ENCODE measurements around the gene NMNAT1. TPM values are rescaled to one million over a fixed set of nuclear protein-coding genes. Genes with fewer than 3 reads are reported as not detected.
A peak's percentile ranks its signal among the peaks of the same experiment; 100 is the strongest.

The NMNAT1 gene
- 10 to 100 TPM in 3 of 4 donors, 1 to 10 TPM in 1; 7.1 to 39.8 (median 17.9) TPM for total RNA-seq

DNA sequence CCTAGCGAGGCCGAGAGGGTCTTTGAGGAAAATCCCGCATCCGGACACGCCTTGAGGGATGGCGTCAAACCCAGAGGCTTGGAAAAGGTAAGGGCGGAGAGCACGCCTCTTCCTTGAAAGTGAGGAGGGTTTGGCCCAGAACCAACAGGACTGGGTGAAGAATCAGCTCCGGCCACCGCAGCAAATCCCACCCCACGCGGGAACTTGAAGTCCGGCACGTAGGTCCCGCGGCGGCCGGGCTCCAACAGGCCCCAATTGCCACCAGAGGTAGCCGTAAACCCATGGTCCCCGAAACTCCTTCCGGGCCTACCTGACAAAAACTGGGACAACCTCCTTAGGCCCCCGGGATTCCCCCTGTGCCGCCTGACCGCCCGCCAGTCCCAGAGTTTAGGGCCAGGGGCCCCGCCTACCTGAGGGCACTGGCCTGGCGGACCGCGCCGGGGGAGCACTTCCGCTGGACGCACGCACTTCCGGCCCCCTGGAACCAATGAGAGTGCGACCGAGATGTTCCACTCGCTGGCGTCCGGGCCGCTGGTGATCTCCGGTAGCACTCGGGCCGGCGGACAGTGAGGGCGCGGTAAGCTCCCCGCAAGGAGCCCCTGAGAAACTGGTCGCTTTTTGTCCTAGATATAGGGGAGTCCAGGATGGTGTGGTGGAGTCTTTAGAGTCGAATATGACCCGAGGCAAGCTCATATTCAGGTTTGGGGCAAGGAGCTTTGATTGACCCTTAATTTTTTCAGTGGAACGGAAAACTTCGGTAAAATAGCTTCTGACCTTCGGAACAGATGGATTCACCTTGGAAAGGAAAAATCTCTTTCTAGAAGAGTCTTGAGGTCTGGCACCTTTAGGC is at the start of gene NMNAT1, which contains the start of gene LZIC:
Gene NMNAT1, plus strand, starts transcription at position 537 of the 850 bp plus-strand sequence. CDS start 28,599 bp downstream, outside the sequence.
Gene LZIC, minus strand, starts transcription at position 453 of the 850 bp plus-strand sequence. CDS start 6,772 bp downstream, outside the sequence.
- peak within 1 kb of the TSS; percentile 54 to 90 (median 61) for H3K4me3 ChIP-seq
- no peaks in the 10 kb centered on the region for H3K9me3 ChIP-seq
- H3K27ac ChIP-seq, result peak within 1 kb of the TSS; percentile 92 to 94 (median 94)
- TF ChIP-seq POLR2A (IDR thresholded peaks at IDR 0.05) (peak; percentile 97), EP300 (IDR thresholded peaks at IDR 0.05; ENCODE audit: low read depth) (no peak), POLR2AphosphoS5 (IDR thresholded peaks at IDR 0.05) (peak; percentile 93 to 95 (median 94))
- TF ChIP-seq, protein P1, sequence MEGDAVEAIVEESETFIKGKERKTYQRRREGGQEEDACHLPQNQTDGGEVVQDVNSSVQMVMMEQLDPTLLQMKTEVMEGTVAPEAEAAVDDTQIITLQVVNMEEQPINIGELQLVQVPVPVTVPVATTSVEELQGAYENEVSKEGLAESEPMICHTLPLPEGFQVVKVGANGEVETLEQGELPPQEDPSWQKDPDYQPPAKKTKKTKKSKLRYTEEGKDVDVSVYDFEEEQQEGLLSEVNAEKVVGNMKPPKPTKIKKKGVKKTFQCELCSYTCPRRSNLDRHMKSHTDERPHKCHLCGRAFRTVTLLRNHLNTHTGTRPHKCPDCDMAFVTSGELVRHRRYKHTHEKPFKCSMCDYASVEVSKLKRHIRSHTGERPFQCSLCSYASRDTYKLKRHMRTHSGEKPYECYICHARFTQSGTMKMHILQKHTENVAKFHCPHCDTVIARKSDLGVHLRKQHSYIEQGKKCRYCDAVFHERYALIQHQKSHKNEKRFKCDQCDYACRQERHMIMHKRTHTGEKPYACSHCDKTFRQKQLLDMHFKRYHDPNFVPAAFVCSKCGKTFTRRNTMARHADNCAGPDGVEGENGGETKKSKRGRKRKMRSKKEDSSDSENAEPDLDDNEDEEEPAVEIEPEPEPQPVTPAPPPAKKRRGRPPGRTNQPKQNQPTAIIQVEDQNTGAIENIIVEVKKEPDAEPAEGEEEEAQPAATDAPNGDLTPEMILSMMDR (IDR thresholded peaks at IDR 0.05), result peak in 2 of 5 experiments; percentile 17 to 25
- peaks cover 0 to 6% (median 0%) of the 10 kb centered on the region in 4 donors for H3K36me3 ChIP-seq
- intact Hi-C loops (cut with DNase I; ENCODE audit: low total_unique reads), result loop anchor here (2.0 kb wide), 1 partner anchor 68 kb away; no protein-coding TSS in a partner anchor
- 0% methylated on average over 47 of the region's 53 CpGs; no CpG with 5 or more reads in 1 of the 2 donors for WGBS, 2 donors (ENCODE audit: low coverage in 1 of 2)
- peaks cover 4 to 26% (median 15%) of the 10 kb centered on the region in 4 donors for H3K4me1 ChIP-seq
- no peaks in the 10 kb centered on the region for H3K27me3 ChIP-seq
- peak; percentile 95 for DNase-seq
- in situ Hi-C loops (cut with MboI; ENCODE audit: low pct_ligation_motif_present in 1 of 4, low pct_unique_long_range_greater_than_20kb in 1 of 4, low sequenced_read_pairs in 3 of 4), result loop anchor here in 1 of 4 donors (10.0 kb wide), 1 partner anchor 68 kb away; no protein-coding TSS in a partner anchor

DNA sequence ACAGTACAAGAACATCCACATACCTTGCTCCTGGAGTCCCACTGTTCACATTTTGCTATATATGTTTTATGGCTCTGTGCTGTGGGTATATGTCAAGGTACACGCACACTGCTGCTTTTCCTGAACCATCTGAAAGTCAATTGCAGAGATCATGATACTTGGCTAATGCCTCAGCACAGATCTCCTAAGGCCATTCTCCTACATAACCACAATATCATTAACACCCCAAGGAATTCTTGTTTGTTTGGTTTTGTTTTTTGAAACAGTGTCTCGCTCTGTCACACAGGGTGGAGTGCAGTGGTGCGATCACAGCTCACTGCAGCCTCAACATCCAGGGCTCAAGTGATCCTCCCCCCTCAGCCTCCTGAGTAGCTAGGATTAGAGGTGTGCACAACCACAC is 49.2 kb upstream of the NMNAT1 start:
- H3K4me1 ChIP-seq, result peaks cover 0 to 29% (median 16%) of the 10 kb centered on the region in 4 donors
- no peaks in the 10 kb centered on the region for H3K36me3 ChIP-seq
- TF ChIP-seq POLR2AphosphoS5 (IDR thresholded peaks at IDR 0.05), result no peak
- no peak for TF ChIP-seq POLR2A (IDR thresholded peaks at IDR 0.05)
- TF ChIP-seq, protein P1 (IDR thresholded peaks at IDR 0.05), result no peak
- no peak for TF ChIP-seq EP300 (IDR thresholded peaks at IDR 0.05; ENCODE audit: low read depth)
- in situ Hi-C loops (cut with MboI; ENCODE audit: low pct_ligation_motif_present in 1 of 4, low pct_unique_long_range_greater_than_20kb in 1 of 4, low sequenced_read_pairs in 3 of 4), result no loop called here
- H3K27ac ChIP-seq, result no peak overlapping the region
- H3K27me3 ChIP-seq, result no peaks in the 10 kb centered on the region
- H3K9me3 ChIP-seq, result no peaks in the 10 kb centered on the region
- no peak for DNase-seq
- intact Hi-C loops (cut with DNase I; ENCODE audit: low total_unique reads), result no loop called here
- no peak overlapping the region for H3K4me3 ChIP-seq
- WGBS, 2 donors (ENCODE audit: low coverage in 1 of 2), result 84 to 90% methylated on average over 3 of the region's 3 CpGs

DNA sequence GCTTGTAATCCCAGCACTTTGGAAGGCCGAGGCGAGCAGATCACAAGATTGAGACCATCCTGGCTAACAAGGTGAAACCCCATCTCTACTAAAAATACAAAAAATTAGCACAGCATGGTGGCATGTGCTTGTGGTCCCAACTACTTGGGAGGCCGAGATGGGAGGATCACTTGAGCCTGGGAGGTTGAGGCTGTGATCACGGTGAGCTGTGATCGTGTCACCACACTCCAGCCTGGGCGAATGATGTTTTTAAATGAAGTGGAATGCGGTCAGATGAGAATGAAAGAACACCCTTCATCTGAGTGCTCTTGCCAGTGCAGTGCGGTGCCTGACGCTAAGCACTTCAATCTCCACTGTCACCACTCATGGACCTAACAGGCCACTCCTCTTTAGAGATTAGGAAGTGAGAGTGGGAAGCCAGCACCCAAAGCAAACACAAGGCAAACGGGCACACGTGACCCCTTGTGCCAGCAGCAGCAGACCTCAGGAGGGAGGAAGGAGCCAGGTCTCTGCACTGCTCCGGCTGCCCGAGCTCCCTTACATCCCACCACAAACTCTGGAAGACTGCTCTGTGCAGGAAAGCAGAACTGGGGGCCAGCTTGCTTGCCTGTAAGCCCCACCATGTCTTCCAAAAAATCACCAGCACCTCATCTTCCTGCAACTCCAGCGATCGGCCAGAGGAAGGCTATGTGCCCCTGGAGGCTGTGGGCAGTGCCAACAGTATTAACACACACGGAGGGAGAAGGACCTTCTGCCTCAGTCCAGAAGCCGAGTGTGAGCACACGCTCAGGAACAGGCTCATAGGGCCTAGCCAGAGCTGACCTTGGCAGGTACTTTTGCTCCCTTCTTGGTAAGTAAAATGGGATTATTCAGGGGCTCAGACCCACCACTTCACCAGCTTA is 42.9 kb upstream of the NMNAT1 start:
- H3K4me3 ChIP-seq, result peak overlapping the region in 1 of 4 donors; percentile 20
- TF ChIP-seq EP300 (IDR thresholded peaks at IDR 0.05; ENCODE audit: low read depth) (no peak), POLR2AphosphoS5 (IDR thresholded peaks at IDR 0.05) (peak in 1 of 3 donors; percentile 19), POLR2A (IDR thresholded peaks at IDR 0.05) (peak; percentile 31)
- TF ChIP-seq, protein P1 (IDR thresholded peaks at IDR 0.05), result peak in 1 of 5 experiments; percentile 16
- WGBS, 2 donors (ENCODE audit: low coverage in 1 of 2), result 57 to 58% methylated on average over 11 to 18 of the region's 18 CpGs
- peak; percentile 71 for DNase-seq
- peak overlapping the region; percentile 37 to 77 (median 68) for H3K27ac ChIP-seq
- peaks cover 0 to 24% (median 13%) of the 10 kb centered on the region in 4 donors for H3K4me1 ChIP-seq
- in situ Hi-C loops (cut with MboI; ENCODE audit: low pct_ligation_motif_present in 1 of 4, low pct_unique_long_range_greater_than_20kb in 1 of 4, low sequenced_read_pairs in 3 of 4) (no loop called here), intact Hi-C loops (cut with DNase I; ENCODE audit: low total_unique reads) (no loop called here)
- no peaks in the 10 kb centered on the region for H3K36me3 ChIP-seq
- no peaks in the 10 kb centered on the region for H3K27me3 ChIP-seq
- H3K9me3 ChIP-seq, result no peaks in the 10 kb centered on the region

All from transverse colon (tissue), 4 donors.